A673 (cell line): Measurements from ENCODE around the gene BUD31.

Experiments used
- CTCF ChIP-seq: fragments of 300-800, 200-600 bp; sonication (generic); conservative IDR thresholded peaks from 2 replicates; pipeline ENCODE4 v1.5.1; 2017; ENCODE audit warnings: low read depth, mild to moderate bottlenecking, antibody characterized with exemption, low read length, moderate library complexity, mixed read lengths
- EZH2 ChIP-seq: fragments of 200-600 bp; sonication (generic); IDR thresholded peaks from 2 replicates; pipeline ENCODE4 v1.6.1; 2017; ENCODE audit warnings: borderline replicate concordance, low read depth, mild to moderate bottlenecking, mixed read lengths, antibody characterized with exemption, low read length; ENCODE audit not compliant: poor library complexity, severe bottlenecking

- TF ChIP-seq CTCF, result no peak
- no peak for TF ChIP-seq EZH2
Observed at GRCh38 chr7:99404977-99405320, 3.8 kb upstream of the BUD31 start.
